ENCODE data around the gene WDR93.

Gene WDR93

GRCh38 chr15:89772932-89773583 lies 82.4 kb downstream of the WDR93 start:
- Histone ChIP-seq H3K27me3 (replicated peaks in 2 of 5; ENCODE audit: control insufficient read depth in 4 of 5, insufficient read depth in 5 of 5, low read length in 4 of 5) (peaks cover 0 to 16% (median 2%) of the 10 kb centered on the region in 5 experiments), H3K4me3 (ENCODE audit: control insufficient read depth in 1 of 7, extremely low read depth in 1 of 7, insufficient read depth in 4 of 7, low read depth in 2 of 7, low read length in 6 of 7) (no peak overlapping the region), H3K36me3 (ENCODE audit: control insufficient read depth in 4 of 4, insufficient read depth in 4 of 4, low read length in 3 of 4) (no peaks in the 10 kb centered on the region), H3K27ac (ENCODE audit: insufficient read depth in 1 of 2, low read depth in 1 of 2, low read length in 2 of 2, poor library complexity in 1 of 2, severe bottlenecking in 2 of 2) (no peak overlapping the region), H3K4me1 (ENCODE audit: control extremely low read depth in 1 of 4, control insufficient read depth in 4 of 4, insufficient read depth in 4 of 4, low read length in 3 of 4) (peaks cover 0 to 21% (median 17%) of the 10 kb centered on the region in 4 experiments), H3K9me3 (ENCODE audit: control extremely low read depth in 1 of 5, control insufficient read depth in 4 of 5, insufficient read depth in 2 of 5, low read depth in 1 of 5, low read length in 4 of 5) (no peaks in the 10 kb centered on the region)
- ChIA-PET POLR2A (interaction anchor here (0.7 kb wide), 1 partner anchor 12 kb away, joined by 5 read pairs; no protein-coding TSS in a partner anchor), CTCF (interaction anchor here (0.6 to 8.1 kb wide), 6 partner anchors 13 to 297 kb away, joined by 3 to 51 read pairs (median 4); no protein-coding TSS in a partner anchor)
- WGBS (ENCODE audit: insufficient coverage): 100% methylated on average over 1 of the region's 3 CpGs
- DNase-seq: peak in 2 of 3 donors; percentile 58 to 69

- H3K4me1 ChIP-seq (ENCODE audit: control extremely low read depth in 1 of 4, control insufficient read depth in 4 of 4, insufficient read depth in 4 of 4, low read length in 3 of 4): peaks cover 0 to 21% (median 17%) of the 10 kb centered on the region in 4 experiments
- peaks cover 0 to 16% (median 2%) of the 10 kb centered on the region in 5 experiments for H3K27me3 ChIP-seq (replicated peaks in 2 of 5; ENCODE audit: control insufficient read depth in 4 of 5, insufficient read depth in 5 of 5, low read length in 4 of 5)
- no peak for DNase-seq
- WGBS (ENCODE audit: insufficient coverage): 91% methylated on average over 4 of the region's 5 CpGs
- no peak overlapping the region for H3K27ac ChIP-seq (ENCODE audit: insufficient read depth in 1 of 2, low read depth in 1 of 2, low read length in 2 of 2, poor library complexity in 1 of 2, severe bottlenecking in 2 of 2)
- POLR2A ChIA-PET: no interaction called here
- no peak overlapping the region for H3K4me3 ChIP-seq (ENCODE audit: control insufficient read depth in 1 of 7, extremely low read depth in 1 of 7, insufficient read depth in 4 of 7, low read depth in 2 of 7, low read length in 6 of 7)
- CTCF ChIA-PET: interaction anchor here (0.7 to 8.1 kb wide), 4 partner anchors 14 to 102 kb away, joined by 3 to 51 read pairs (median 20); no protein-coding TSS in a partner anchor
- no peaks in the 10 kb centered on the region for H3K36me3 ChIP-seq (ENCODE audit: control insufficient read depth in 4 of 4, insufficient read depth in 4 of 4, low read length in 3 of 4)
- no peaks in the 10 kb centered on the region for H3K9me3 ChIP-seq (ENCODE audit: control extremely low read depth in 1 of 5, control insufficient read depth in 4 of 5, insufficient read depth in 2 of 5, low read depth in 1 of 5, low read length in 4 of 5)
Measured at GRCh38 chr15:89774492-89774891, 83.9 kb downstream of the WDR93 start.

DNA sequence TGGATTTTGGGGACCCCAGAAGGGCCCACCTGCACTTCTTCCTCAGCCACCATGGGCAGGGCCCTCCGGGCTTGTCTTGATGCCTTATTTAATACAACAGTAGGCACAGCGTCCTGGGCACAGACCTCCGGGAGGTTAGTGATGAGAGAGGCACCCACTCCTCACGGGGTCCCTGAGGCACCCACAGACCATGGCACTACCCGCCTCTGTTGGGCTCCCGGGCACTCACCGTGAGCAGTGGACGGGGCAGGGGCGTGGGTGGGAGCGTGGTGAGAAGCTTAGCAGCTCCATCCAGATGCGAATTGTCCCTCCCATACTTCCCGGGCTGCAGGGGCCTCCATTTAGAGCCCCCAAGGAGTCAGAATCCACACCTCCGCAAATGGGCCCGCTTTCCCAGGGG lies 85.2 kb downstream of the WDR93 start:
- H3K36me3 ChIP-seq (ENCODE audit: control insufficient read depth in 4 of 4, insufficient read depth in 4 of 4, low read length in 3 of 4): no peaks in the 10 kb centered on the region
- POLR2A ChIA-PET: interaction anchor here (1.1 kb wide), 1 partner anchor 8 kb away, joined by 3 read pairs; no protein-coding TSS in a partner anchor
- 75% methylated on average over 14 of the region's 14 CpGs for WGBS (ENCODE audit: insufficient coverage)
- DNase-seq: no peak
- H3K27me3 ChIP-seq (replicated peaks in 2 of 5; ENCODE audit: control insufficient read depth in 4 of 5, insufficient read depth in 5 of 5, low read length in 4 of 5): peaks cover 0 to 16% (median 2%) of the 10 kb centered on the region in 5 experiments
- H3K4me1 ChIP-seq (ENCODE audit: control extremely low read depth in 1 of 4, control insufficient read depth in 4 of 4, insufficient read depth in 4 of 4, low read length in 3 of 4): peaks cover 0 to 23% (median 19%) of the 10 kb centered on the region in 4 experiments
- H3K4me3 ChIP-seq (ENCODE audit: control insufficient read depth in 1 of 7, extremely low read depth in 1 of 7, insufficient read depth in 4 of 7, low read depth in 2 of 7, low read length in 6 of 7): peak overlapping the region in 4 of 7 experiments; percentile 27 to 75 (median 53)
- H3K9me3 ChIP-seq (ENCODE audit: control extremely low read depth in 1 of 5, control insufficient read depth in 4 of 5, insufficient read depth in 2 of 5, low read depth in 1 of 5, low read length in 4 of 5): no peaks in the 10 kb centered on the region
- CTCF ChIA-PET: interaction anchor here (1.8 to 8.1 kb wide), 3 partner anchors 16 to 114 kb away, joined by 4 to 51 read pairs (median 36); no protein-coding TSS in a partner anchor
- H3K27ac ChIP-seq (ENCODE audit: insufficient read depth in 1 of 2, low read depth in 1 of 2, low read length in 2 of 2, poor library complexity in 1 of 2, severe bottlenecking in 2 of 2): no peak overlapping the region

DNA sequence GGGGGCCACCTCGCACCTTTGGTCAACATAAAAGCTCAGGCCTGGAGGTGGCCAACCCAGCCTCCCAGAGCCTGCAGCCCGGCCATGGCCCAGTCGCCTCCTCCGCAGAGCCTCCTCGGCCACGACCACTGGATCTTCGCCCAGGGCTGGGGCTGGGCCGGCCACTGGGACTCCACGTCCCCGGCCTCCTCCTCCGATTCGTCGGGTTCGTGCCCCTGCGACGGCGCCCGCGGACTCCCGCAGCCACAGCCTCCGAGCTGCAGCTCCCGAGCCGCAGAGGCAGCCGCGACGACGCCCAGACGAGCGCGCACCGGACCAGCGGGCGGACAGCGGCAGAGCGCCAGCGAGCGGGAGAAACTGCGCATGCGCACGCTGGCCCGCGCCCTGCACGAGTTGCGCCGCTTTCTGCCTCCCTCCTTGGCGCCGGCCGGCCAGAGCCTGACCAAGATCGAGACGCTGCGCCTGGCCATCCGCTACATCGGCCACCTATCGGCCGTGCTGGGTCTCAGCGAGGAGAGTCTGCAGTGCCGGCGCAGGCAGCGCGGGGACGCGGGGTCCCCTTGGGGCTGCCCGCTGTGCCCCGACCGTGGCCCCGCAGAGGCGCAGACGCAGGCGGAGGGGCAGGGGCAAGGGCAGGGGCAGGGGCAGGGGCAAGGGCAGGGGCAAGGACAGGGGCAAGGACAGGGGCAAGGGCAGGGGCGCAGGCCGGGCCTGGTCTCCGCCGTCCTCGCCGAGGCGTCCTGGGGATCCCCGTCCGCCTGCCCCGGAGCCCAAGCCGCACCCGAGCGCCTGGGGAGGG lies 85.9 kb downstream of the WDR93 start, which contains the start of gene MESP2:
Gene MESP2, plus strand, starts transcription at position 59 of the 799 bp plus-strand sequence. Its CDS starts 26 bp downstream, at position 85.
- ChIA-PET CTCF (interaction anchor here (1.8 to 8.1 kb wide), 4 partner anchors 16 to 114 kb away, joined by 4 to 51 read pairs (median 22); no protein-coding TSS in a partner anchor), POLR2A (interaction anchor here (1.1 kb wide), 1 partner anchor 8 kb away, joined by 3 read pairs; no protein-coding TSS in a partner anchor)
- WGBS (ENCODE audit: insufficient coverage): 11% methylated on average over 59 of the region's 82 CpGs

DNA sequence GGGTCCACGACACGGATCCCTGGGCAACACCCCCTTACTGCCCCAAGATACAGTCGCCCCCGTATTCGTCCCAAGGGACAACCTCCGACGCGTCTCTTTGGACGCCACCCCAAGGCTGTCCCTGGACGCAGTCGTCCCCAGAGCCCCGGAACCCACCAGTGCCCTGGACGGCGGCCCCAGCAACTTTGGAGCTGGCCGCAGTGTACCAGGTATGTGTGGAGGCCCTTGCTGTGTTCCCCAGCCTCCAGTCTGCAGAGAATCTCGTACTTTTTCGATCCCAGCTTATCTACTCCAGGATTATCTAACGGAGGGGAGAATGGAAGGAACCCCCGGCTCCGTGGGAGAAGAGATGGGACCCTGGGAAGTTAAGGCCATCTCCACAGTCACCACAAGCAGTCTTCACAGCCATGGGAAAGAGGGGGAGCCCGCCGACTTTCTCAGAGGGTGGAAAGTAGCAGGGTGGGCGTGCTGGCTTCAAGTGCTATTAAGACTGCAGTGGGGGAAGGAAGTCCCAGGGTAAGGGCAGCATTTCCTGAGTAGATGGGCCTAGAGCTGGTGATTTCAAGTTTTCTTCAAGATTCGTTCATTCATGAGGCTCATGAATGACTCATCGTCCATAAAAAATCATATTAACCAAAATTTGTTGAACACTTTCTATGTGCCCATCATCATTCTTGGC lies 86.6 kb downstream of the WDR93 start:
- Histone ChIP-seq H3K36me3 (ENCODE audit: control insufficient read depth in 4 of 4, insufficient read depth in 4 of 4, low read length in 3 of 4) (no peaks in the 10 kb centered on the region), H3K9me3 (ENCODE audit: control extremely low read depth in 1 of 5, control insufficient read depth in 4 of 5, insufficient read depth in 2 of 5, low read depth in 1 of 5, low read length in 4 of 5) (no peaks in the 10 kb centered on the region), H3K4me3 (ENCODE audit: control insufficient read depth in 1 of 7, extremely low read depth in 1 of 7, insufficient read depth in 4 of 7, low read depth in 2 of 7, low read length in 6 of 7) (peak overlapping the region in 4 of 7 experiments; percentile 49 to 75 (median 60)), H3K27ac (ENCODE audit: insufficient read depth in 1 of 2, low read depth in 1 of 2, low read length in 2 of 2, poor library complexity in 1 of 2, severe bottlenecking in 2 of 2) (no peak overlapping the region), H3K27me3 (replicated peaks in 2 of 5; ENCODE audit: control insufficient read depth in 4 of 5, insufficient read depth in 5 of 5, low read length in 4 of 5) (peaks cover 0 to 16% (median 2%) of the 10 kb centered on the region in 5 experiments), H3K4me1 (ENCODE audit: control extremely low read depth in 1 of 4, control insufficient read depth in 4 of 4, insufficient read depth in 4 of 4, low read length in 3 of 4) (peaks cover 0 to 37% (median 21%) of the 10 kb centered on the region in 4 experiments)
- CTCF ChIA-PET: interaction anchor here (0.6 to 8.1 kb wide), 4 partner anchors 16 to 113 kb away, joined by 3 to 51 read pairs (median 6); no protein-coding TSS in a partner anchor
- WGBS (ENCODE audit: insufficient coverage): 57% methylated on average over 20 of the region's 25 CpGs
- POLR2A ChIA-PET: interaction anchor here (0.8 kb wide), 1 partner anchor 117 kb away, joined by 3 read pairs; no protein-coding TSS in a partner anchor
- DNase-seq: peak; percentile 23 to 79 (median 72)

More for the DNA sequence above, 85.9 kb downstream of the WDR93 start, which contains the start of gene MESP2:
- H3K4me1 ChIP-seq (ENCODE audit: control extremely low read depth in 1 of 4, control insufficient read depth in 4 of 4, insufficient read depth in 4 of 4, low read length in 3 of 4): peaks cover 0 to 30% (median 21%) of the 10 kb centered on the region in 4 experiments
- peaks cover 0 to 16% (median 2%) of the 10 kb centered on the region in 5 experiments for H3K27me3 ChIP-seq (replicated peaks in 2 of 5; ENCODE audit: control insufficient read depth in 4 of 5, insufficient read depth in 5 of 5, low read length in 4 of 5)
- peak; percentile 31 to 64 (median 60) for DNase-seq
- no peak within 1 kb of the TSS for H3K27ac ChIP-seq (ENCODE audit: insufficient read depth in 1 of 2, low read depth in 1 of 2, low read length in 2 of 2, poor library complexity in 1 of 2, severe bottlenecking in 2 of 2)
- H3K4me3 ChIP-seq (ENCODE audit: control insufficient read depth in 1 of 7, extremely low read depth in 1 of 7, insufficient read depth in 4 of 7, low read depth in 2 of 7, low read length in 6 of 7): peak within 1 kb of the TSS; percentile 15 to 75 (median 49)
- no peaks in the 10 kb centered on the region for H3K9me3 ChIP-seq (ENCODE audit: control extremely low read depth in 1 of 5, control insufficient read depth in 4 of 5, insufficient read depth in 2 of 5, low read depth in 1 of 5, low read length in 4 of 5)
- no peaks in the 10 kb centered on the region for H3K36me3 ChIP-seq (ENCODE audit: control insufficient read depth in 4 of 4, insufficient read depth in 4 of 4, low read length in 3 of 4)

DNA sequence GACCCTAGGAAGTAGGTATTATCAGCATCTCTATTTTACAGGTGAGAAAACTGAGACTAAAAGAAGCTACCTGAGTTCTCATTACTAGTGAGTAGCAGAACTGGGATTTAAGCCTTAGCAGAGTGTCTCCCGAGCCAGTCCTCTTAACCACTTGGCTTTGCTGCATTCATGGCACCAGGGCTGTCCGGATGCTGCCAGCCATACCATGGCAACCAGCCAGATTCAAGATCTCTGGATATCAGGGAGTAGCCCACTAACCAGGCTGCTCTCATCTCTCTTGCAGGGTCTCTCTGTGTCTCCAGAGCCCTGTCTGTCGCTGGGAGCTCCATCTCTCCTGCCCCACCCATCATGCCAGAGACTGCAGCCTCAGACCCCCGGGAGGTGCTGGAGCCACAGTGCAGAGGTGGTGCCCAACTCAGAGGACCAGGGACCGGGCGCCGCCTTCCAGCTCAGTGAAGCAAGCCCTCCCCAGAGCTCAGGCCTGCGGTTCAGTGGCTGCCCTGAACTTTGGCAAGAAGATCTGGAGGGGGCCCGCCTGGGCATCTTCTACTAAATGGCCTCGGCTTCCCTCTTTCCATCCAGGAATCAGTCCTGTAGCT lies 87.3 kb downstream of the WDR93 start:
- DNase-seq: no peak
- WGBS (ENCODE audit: insufficient coverage): 98% methylated on average over 9 of the region's 10 CpGs
- no peak overlapping the region for H3K27ac ChIP-seq (ENCODE audit: insufficient read depth in 1 of 2, low read depth in 1 of 2, low read length in 2 of 2, poor library complexity in 1 of 2, severe bottlenecking in 2 of 2)
- ChIA-PET CTCF (interaction anchor here (2.0 to 8.1 kb wide), 2 partner anchors 98 to 110 kb away, joined by 7 to 51 read pairs; no protein-coding TSS in a partner anchor), POLR2A (interaction anchor here (0.8 kb wide), 1 partner anchor 116 kb away, joined by 3 read pairs; no protein-coding TSS in a partner anchor)
- peaks cover 0 to 41% (median 21%) of the 10 kb centered on the region in 4 experiments for H3K4me1 ChIP-seq (ENCODE audit: control extremely low read depth in 1 of 4, control insufficient read depth in 4 of 4, insufficient read depth in 4 of 4, low read length in 3 of 4)
- H3K9me3 ChIP-seq (ENCODE audit: control extremely low read depth in 1 of 5, control insufficient read depth in 4 of 5, insufficient read depth in 2 of 5, low read depth in 1 of 5, low read length in 4 of 5): no peaks in the 10 kb centered on the region
- H3K36me3 ChIP-seq (ENCODE audit: control insufficient read depth in 4 of 4, insufficient read depth in 4 of 4, low read length in 3 of 4): no peaks in the 10 kb centered on the region
- peaks cover 0 to 16% (median 2%) of the 10 kb centered on the region in 5 experiments for H3K27me3 ChIP-seq (replicated peaks in 2 of 5; ENCODE audit: control insufficient read depth in 4 of 5, insufficient read depth in 5 of 5, low read length in 4 of 5)
- no peak overlapping the region for H3K4me3 ChIP-seq (ENCODE audit: control insufficient read depth in 1 of 7, extremely low read depth in 1 of 7, insufficient read depth in 4 of 7, low read depth in 2 of 7, low read length in 6 of 7)
